Activated CD8-positive, alpha-beta memory T cell treated with anti-CD3 and anti-CD28 coated beads for 48 hours (primary cell): ENCODE results near the gene LRIG1.

Source experiments
- DNase-seq, 3 experiments: peaks; one replicate each; pipeline ENCODE4 v3.0.0-alpha.2; 2020; ENCODE audit warnings: low read depth in 2 of 3, low spot score in 2 of 3

The LRIG1 gene

GRCh38 chr3:66473181-66473580, 27.6 kb downstream of the LRIG1 start:
- no peak for DNase-seq

GRCh38 chr3:66472313-66473134, 28.3 kb downstream of the LRIG1 start:
- DNase-seq = no peak

GRCh38 chr3:66470956-66471686, 29.7 kb downstream of the LRIG1 start:
- no peak for DNase-seq

GRCh38 chr3:66470285-66470684, 30.5 kb downstream of the LRIG1 start:
- no peak for DNase-seq

GRCh38 chr3:66469220-66469640, 31.6 kb downstream of the LRIG1 start:
- no peak for DNase-seq

- DNase-seq = no peak
Observed at GRCh38 chr3:66467996-66468735, 32.7 kb downstream of the LRIG1 start.

GRCh38 chr3:66466606-66467270, 34.1 kb downstream of the LRIG1 start:
- DNase-seq = no peak

- no peak for DNase-seq
Observed at GRCh38 chr3:66465587-66465986, 35.2 kb downstream of the LRIG1 start.

- DNase-seq = no peak
Observed at GRCh38 chr3:66465034-66465433, 35.8 kb downstream of the LRIG1 start.

- no peak for DNase-seq
Observed at GRCh38 chr3:66464512-66464894, 36.3 kb downstream of the LRIG1 start.

GRCh38 chr3:66463730-66464511, 36.9 kb downstream of the LRIG1 start:
- no peak for DNase-seq

- DNase-seq = no peak
Observed at GRCh38 chr3:66463054-66463631, 37.7 kb downstream of the LRIG1 start.

- DNase-seq = no peak
Observed at GRCh38 chr3:66457252-66457651, 43.6 kb downstream of the LRIG1 start.

- no peak for DNase-seq
Observed at GRCh38 chr3:66456711-66457173, 44.1 kb downstream of the LRIG1 start.

- DNase-seq = no peak
Observed at GRCh38 chr3:66454464-66454859, 46.4 kb downstream of the LRIG1 start.

GRCh38 chr3:66453651-66454463, 47.0 kb downstream of the LRIG1 start:
- DNase-seq = no peak

GRCh38 chr3:66452303-66453011, 48.4 kb downstream of the LRIG1 start:
- no peak for DNase-seq

GRCh38 chr3:66451766-66452165, 49.1 kb downstream of the LRIG1 start:
- DNase-seq = no peak
